Aortic smooth muscle cell (primary cell): ENCODE results near the gene TECR. TPM values are rescaled to one million over a fixed set of nuclear protein-coding genes. Genes with fewer than 3 reads are reported as not detected.

Experiments
- total RNA-seq: library from RNA; depleted of rRNA; stranded (reverse); fragments of >200 nt; gene quantifications from 2 replicates; pipeline ENCODE4 v1.2.3, GENCODE V29; 2014

Gene TECR, protein sequence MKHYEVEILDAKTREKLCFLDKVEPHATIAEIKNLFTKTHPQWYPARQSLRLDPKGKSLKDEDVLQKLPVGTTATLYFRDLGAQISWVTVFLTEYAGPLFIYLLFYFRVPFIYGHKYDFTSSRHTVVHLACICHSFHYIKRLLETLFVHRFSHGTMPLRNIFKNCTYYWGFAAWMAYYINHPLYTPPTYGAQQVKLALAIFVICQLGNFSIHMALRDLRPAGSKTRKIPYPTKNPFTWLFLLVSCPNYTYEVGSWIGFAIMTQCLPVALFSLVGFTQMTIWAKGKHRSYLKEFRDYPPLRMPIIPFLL
- total RNA-seq: 19.9 and 22.3 TPM in 2 replicates

DNA sequence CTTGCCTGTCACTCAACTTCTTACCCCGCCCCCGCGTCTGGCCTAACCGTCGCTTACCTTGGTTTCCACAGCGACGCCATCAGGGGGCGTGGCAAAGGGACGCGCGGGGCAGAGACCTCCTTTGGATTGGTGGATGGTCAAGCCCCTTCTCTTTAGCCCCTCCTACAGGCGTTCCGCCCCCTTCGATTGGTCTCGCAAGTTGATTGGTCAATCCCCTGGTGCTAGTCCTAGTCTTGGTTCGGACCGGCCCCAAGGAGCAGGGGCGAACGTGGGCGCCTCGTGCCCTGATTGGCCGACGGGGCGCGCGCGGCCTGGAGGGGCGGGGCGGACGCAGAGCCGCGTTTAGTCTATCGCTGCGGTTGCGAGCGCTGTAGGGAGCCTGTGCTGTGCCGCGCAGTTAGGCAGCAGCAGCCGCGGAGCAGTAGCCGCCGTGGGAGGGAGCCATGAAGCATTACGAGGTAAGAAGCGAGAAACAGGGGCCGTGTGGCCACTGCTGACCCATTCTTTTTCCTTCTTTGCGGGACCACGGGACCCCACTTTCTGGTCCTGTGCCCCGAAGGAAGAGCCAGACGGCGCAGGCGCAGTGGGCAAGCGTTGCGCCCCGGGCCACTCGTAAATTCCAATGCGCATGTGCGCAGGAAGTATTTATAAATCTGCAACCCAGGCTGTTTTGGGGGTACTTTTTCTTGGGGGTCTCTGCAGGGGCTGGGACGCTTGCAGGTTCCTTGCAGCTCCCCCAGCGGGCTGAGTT lies at the start of gene TECR:
TSS of gene TECR (plus strand) at position 341 of the 751 bp plus-strand sequence. CDS start at position 444, 103 bp downstream.

GRCh38 chr19:14496029-14496833 lies 33.2 kb upstream of the TECR start, which contains the start of gene GIPC1:
Gene GIPC1, minus strand, starts transcription at chr19:14496127. Its CDS starts 13,151 bp downstream, at chr19:14482976.

GRCh38 chr19:14517840-14518505 lies 11.4 kb upstream of the TECR start, which contains the start of gene DNAJB1:
Gene DNAJB1, minus strand, starts transcription at chr19:14518397. Its CDS starts 48 bp downstream, at chr19:14518349.

GRCh38 chr19:14571695-14572490 lies 42.5 kb downstream of the TECR start, which contains the start of gene NDUFB7:
Gene NDUFB7, minus strand, starts transcription at chr19:14572066. Its CDS starts 66 bp downstream, at chr19:14572000.

GRCh38 chr19:14582894-14583340 lies 53.5 kb downstream of the TECR start, which contains the start of gene CLEC17A:
Gene CLEC17A, plus strand, starts transcription at chr19:14583084. Its CDS starts 77 bp downstream, at chr19:14583161.

Other genes starting within 250 kb of the TECR start
- gene ADGRE5, start 148.2 kb upstream of the TECR start, total RNA-seq: 43.2 and 56.1 TPM in 2 replicates
- gene DDX39A, start 110.3 kb upstream of the TECR start, total RNA-seq: 56.1 and 78.5 TPM in 2 replicates
- 114 and 136 TPM in 2 replicates for gene PKN1, start 96.3 kb upstream of the TECR start, total RNA-seq
- 15.5 and 35.5 TPM in 2 replicates for gene PTGER1, start 54.2 kb upstream of the TECR start, total RNA-seq
- 145 and 146 TPM in 2 replicates for gene GIPC1, start 33.5 kb upstream of the TECR start, total RNA-seq
- gene DNAJB1, start 11.2 kb upstream of the TECR start, total RNA-seq: 52.6 and 52.7 TPM in 2 replicates
- gene NDUFB7, start 42.5 kb downstream of the TECR start, total RNA-seq: 315 and 451 TPM in 2 replicates
- gene CLEC17A, start 53.5 kb downstream of the TECR start, total RNA-seq: 0.06 and 0.13 TPM in 2 replicates
- not detected in 2 replicates for gene ADGRE3, start 145.2 kb downstream of the TECR start, total RNA-seq
- gene ZNF333, start 160.5 kb downstream of the TECR start, total RNA-seq: 19.0 and 19.4 TPM in 2 replicates
- gene ADGRE2, start 249.0 kb downstream of the TECR start, total RNA-seq: 0.06 and 0.26 TPM in 2 replicates